CD4-positive, alpha-beta T cell treated with Interleukin-2 at 100 ng/mL for 4 hours (primary cell): Measurements from ENCODE around the gene DNAH11.

Experiments
- DNase-seq: peaks from one replicate; pipeline ENCODE4 v3.0.0-alpha.2; 2020; ENCODE audit warnings: low spot score

DNAH11 gene

DNA sequence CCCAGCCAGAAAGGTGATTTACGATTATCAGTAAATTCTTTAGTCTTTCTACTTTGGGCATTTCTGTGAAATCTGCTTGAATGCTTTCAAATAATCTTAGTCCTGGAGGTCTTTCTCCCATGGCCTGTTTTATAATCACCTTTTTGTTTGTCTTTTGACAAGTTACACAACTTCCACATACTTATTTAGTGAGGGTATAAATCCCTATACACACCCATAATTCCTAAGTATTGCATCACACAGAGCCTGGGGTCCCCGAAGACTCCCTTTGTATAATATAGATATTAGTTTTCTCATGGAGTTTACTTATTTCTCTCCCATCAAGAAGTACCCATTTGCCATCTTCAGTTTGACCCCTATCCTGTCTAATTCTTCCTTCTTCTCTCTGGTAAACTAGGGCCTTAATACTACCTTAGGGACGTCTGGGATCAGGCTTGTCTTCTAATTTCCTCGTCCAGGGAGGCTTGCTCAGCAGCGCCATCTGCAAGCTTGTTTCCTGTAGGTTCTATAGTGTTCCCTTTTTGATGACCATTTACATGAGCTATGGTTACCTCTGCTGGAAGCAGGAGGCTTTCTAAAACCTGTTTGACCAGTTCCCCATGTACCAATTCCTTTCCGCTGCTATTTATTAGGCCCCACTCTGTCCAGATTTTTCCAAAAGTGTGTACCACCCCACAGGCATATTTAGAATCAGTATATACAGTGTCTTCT, 8.1 kb downstream of the DNAH11 start:
- no peak for DNase-seq

DNA sequence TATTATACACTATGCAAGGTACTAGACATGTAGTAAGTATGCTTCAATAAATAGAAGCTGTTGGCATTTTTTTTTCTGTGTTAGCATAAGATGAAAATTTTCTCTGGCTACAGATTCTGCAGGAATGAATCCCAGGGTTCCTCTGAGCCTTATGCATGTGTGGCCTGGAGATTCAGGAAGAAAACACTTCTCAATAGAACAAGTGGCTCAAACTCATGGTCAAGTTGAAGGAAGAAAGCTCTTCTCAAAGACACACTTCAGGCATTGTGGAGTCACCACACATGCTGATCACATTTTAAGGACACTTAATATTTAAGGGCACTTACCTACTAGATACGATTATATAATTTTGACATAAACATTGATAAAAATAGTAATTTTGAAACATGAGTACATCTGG, 19.5 kb downstream of the DNAH11 start:
- no peak for DNase-seq

DNA sequence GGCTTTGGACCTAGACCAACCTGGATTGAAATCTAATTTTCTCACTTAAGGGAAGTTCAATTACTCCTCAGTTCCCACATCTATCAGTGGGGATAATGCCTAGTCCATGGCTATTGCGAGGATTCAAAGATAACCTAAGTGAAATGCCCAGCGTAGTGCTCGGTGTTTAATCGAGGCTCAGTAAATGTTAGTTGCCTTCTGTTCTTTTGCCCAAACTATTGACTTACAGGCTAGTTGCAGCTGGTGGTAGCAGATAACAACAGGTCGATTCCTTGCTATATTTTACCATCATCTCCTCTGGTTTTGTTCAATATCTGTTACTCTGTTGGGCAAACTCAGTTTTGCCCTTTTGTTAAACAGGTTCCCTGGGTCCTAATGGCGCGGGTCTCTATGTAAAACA, 22.8 kb downstream of the DNAH11 start:
- DNase-seq: no peak

DNA sequence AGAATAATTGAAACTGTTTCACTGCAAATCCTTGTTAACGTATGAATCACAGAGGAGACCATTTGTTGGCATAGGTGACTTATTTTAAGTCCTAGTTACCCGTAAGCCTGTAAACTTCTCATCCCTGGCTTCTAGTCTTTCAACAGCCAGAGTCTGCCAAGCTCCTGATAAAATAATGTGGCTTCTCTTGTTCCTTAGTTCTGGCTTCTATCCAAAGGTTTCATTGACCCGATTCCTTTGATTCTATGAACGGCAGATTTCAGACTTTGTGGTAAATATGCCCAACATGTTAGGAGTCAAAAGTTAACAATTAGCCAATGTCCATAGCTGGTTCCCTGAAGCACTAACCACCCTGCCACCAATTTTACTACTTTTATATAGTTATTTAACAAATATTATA, 23.3 kb downstream of the DNAH11 start:
- DNase-seq: no peak

DNA sequence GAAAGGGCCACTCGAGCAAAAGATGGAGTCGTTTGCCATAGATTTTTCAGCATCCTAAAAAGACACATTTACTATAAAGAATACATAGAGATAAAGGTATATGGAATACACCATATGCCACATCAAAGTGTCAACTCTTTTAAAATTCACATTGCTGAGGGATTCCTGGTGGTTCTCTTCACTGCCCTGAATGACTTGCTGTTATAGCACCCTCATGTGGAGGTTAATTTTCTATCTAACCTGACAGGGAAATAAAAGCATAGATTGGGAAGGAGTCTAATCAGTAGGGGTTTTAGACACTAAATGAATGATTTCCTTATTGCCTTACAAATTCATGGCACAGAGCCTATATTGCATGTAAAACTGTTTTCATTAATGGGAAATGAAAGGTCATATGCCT, 25.9 kb downstream of the DNAH11 start:
- no peak for DNase-seq

DNA sequence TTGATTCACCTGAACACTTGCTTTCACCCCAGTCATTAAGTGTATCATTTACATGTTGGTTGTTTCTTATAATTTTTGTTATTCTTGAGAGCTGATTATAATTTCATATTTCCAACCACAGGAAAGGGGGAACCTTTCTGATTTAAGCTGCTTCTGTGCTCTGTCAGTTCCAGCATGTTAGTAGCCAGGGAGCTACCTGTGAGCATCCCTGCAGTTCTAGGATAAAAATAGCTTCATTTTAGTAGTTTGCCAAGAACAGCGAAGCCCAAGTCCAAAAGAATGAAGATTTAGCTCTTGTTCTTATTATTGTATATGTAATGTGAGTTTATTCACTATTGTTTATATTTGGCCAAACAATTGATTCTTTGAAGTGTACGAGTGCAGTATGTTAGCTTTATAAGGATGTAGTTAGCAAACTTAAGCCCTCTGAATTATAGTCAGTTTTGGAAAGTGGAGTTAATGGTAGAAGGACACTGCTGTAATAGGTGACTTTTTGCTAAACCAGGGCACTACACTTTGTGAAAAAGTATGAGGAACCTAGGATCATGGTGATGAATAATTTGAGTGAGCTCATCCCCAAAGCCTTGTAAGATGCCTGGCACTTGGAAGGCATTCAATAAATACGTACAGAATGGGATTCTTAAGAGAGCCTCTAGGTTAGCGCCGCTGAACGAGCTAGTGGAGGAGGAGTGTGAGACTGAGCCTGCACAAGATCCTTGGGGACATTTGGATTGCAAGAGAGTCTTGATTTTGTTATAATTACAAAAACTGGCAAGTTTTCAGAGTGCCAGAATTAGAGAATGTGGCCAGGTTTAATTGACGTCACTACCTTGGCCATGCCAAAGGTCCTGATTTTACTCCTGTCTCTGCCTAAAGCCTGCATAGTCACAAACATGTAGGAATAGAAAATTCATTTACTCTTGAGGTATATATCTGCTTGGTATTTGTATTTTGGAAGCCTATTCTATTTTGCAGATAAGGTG, 29.8 kb downstream of the DNAH11 start:
- DNase-seq: no peak

DNA sequence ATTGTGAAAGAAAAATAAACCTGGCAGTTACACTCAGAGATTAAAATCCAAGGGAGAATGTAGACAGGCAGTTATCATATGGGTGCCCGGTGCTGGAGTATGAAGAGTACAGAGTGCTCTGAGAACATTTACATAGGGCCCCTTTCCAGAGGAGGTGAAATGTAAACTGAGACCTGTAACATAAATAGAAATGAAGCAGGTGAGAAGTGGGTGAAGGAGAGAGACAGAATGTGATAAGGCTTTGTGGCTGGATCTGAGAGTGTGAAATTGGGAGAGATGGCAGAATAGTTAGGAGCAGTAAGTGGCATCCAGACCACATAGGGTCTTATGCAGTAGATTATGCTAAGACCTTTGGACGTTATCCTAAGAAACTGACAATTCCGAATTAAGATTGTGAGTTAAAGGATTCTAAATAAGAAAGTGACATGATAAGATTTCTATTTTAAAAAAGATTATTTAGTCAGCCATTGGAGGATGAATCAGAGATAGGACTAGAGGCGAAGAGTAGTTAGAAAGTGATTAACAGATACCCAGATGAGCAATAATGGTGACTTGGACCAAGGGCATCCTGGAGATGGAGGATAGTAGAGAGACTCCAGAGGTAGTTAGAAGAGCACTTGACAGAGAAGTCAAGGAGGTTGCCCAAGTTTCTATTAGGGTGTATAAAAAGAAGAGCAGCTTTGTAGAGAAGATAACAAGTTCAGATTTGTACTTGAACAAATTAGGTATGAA, 36.7 kb downstream of the DNAH11 start:
- DNase-seq: no peak

DNA sequence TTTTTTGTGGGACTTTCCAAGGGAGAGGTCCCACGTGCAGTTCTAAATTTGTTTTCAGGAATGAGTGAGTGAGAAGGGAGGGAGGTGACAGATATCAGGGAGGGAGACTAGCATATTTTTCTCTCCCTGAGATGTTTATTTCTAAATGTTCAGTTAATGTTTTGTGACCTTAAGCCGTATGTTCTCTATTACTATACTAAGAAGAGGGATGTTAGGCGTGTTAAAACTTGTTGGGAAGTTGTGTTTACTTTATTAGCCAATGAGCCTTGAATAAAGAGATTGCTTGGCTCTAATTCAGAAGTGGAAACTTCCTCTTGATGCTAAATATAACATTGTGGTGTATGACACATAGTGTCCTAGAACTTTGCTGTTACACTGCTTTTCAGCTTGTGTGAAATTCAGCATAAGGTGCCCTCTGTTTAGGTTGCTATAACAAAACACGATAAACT, 37.3 kb downstream of the DNAH11 start:
- no peak for DNase-seq

DNA sequence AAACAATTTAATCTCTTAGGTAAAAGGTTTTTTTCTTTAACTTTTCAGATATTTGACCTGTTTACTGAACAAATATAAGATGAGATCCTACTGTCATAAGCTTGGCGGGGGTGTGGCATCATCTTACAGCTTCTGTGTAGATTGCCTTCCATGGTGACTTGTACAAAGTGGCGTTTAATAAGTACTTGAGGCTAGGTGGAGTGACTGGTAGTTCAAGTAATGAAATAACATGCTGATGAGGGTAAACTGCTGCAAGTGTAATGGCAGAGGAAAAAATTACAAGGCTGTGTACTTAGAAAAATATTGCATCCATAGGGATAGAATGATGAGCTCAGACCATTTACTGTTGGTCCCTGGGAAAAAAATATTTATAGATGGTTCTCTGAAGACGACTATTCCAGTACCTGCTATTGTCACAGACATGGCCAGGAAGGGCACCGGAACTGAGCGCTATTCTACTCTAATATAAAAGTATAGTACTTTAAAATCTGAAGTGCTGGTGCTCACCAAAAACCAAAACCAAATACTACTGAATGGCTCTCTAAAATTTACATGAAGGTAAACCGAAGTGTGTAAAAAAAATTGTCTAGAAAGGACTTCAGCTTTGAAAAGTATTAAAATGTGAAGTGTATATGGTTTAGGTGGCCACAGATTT, 42.4 kb downstream of the DNAH11 start:
- DNase-seq: no peak

DNA sequence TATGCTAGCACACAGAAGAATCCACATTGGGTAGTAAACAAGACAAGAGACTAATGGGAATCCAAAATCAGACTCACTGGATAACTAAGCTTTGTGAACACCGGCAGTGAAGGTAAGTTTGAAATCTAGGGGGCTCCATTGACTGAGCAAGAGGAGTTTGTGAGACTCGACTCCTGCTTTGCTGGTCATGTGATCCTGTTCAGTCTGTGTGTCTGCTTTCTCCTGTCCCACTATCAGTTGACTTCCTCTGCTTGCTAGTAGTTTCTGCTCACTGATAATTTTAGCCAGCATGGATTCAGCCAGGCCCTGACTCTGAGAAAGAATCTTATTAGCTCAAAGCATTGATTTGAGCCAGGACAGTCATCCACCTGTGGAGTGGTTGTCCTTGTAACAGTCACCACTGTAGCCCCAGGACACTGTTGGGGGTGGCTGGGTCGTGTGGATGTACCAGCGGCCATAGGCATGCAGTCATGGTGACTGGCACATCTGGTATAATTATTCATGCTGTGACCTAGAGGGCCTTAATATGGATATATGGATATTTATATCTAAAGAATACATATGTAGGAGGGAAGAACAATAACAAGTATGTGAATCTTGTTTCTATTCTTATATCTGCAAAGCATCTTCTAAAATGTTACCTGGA, 44.4 kb downstream of the DNAH11 start:
- no peak for DNase-seq

DNA sequence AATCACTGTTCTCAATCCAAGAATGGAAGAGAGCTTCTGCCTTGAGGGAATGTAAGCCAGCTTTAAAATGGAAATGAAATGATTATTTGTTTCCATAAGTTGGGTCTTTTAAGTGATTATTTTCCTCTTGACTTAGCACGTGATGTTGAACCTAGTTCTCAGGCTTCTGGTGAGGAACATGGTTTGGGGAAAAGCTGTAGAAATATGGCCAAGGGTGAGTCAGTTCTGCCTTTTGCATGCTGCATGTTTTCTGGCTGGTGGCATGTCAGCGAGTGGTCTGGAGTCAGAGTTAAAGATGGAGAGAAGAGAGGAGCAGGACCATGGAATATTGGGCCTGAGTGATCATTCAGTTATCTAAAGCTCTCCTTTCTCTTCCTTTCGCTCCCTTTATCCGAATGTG, 54.0 kb downstream of the DNAH11 start:
- DNase-seq: no peak

DNA sequence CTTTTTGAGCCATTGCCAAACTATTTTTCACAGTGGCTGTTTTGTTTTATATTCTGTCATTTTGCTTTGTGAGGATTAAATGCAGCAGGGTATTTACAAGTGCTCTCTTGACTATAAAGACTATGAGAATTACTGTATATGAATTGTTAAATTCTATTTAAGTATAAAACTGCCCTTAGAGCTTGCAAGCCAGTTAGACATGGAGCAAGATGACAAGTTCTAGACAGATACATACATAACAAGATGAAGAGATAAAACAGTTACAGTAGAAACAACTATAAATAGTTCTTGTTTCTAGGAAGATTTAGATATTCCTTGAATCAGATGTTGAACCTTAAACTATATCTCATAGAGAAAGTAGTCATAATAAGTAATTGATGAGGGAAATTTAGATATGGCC, 60.6 kb downstream of the DNAH11 start:
- no peak for DNase-seq

DNA sequence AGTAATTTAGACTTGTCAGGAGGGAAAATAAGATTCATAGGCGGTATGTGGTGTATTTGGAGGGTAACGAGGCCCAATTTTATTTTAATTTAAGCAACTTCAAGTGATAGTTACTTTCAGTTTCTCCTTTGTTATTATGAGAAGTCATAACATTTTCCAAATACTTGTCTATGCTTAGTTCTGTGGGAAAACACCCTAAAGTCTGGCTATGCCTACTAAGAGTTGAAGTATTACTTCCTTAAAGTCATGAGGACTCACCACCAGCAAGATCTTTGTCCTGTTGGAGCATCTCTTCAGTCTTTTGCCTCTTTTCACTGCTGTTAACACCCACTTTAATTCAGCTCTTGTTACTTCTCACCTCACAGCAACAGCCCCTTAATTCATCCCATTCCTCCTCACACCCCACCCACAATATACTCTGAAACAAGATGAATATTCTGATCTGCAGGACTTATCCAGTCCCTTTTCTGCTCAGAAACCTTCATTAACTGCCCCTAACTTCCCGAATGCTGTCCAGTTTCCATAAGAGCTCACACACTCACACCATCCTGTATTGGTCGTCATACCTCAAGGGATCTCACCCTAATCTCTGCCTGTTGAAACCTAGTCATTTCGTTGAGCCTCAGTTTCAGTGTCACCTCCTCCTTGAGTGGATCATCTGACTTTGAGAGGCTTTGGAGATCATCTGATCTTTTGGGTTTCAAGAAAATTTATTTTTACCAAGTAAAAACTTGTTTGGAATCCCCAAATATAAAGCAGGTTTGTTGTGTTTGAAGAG, 61.3 kb downstream of the DNAH11 start:
- no peak for DNase-seq

DNA sequence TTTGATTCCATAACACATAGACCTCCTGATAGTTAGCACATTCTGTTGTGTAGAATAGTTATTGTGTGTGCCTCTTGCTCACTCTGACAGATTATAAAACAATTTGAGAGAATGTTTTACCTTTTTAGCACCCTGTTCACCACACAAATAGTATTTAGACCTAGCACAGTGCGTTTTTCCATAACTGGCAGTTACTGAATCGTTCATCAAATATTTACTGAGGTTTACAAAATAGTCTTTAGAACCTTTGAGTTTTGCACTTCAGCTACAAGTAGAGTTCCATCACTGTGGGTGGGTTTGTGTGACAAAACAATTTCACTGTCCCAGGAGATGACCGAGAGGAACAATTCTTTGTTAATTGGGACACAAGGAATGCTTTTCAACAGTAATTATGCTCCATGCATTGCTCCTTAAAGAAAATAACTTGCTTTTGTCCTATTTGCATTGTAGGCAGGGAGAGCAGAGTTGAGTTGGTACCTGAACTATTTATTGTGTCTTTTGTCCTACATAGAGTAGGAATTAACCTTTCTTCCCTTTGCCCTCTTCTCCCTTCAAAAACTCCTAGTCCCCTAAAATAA, 62.3 kb downstream of the DNAH11 start:
- DNase-seq: no peak

DNA sequence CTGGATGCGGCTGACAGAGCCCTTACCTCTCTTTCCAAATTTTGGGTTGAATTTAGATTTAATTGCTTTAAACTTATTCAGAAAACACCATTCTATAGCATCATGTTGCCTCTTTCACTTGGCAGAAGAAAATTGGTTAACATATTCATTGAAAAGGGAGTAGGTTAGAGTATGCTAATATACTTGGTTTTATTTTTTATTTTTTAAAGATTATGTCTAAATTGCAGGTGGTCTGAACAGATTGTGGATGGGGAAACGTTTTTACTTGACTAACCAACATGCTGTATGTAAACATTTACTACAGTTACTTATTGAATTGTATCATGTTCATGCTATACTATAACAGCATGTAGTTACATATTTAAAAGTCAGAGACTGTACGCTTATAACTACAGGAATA, 65.6 kb downstream of the DNAH11 start:
- no peak for DNase-seq

DNA sequence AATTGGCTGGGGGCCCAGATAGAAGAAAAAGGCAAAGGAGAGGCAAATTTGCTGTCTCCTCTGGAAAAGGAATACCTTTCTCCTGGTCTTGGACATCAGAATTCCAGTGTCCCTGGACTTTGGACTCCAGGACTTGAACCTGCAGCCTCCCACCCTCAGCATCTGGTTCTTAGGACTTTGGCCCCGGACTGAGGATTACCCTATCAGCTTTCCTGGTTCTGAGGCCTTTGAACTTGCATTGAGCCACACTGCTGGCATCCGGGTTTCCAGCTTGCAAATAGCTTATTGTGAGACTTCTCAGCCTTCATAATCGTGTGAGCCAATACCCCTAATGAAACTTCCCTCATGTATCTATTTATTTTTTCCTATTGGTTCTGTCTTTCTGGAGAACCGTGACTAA, 68.3 kb downstream of the DNAH11 start:
- no peak for DNase-seq

DNA sequence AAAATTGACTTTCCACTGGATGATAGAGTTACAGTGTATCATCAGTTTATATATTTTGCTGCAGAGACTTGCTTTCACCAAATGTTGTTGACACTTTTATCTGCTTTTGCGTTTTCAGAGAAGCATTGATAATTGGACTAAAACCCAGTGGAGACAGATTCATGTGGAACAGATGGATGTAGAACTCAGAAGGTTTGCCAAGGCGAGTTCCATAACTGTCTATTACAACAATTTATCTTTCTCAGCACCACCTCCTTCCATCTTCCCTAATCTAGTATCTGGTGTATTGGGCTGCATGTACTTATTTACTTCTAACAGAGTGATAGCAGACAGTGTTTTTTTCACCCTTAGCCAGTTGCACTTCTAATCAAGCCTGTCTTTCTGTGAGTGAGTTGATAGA, 73.3 kb downstream of the DNAH11 start:
- DNase-seq: no peak

DNA sequence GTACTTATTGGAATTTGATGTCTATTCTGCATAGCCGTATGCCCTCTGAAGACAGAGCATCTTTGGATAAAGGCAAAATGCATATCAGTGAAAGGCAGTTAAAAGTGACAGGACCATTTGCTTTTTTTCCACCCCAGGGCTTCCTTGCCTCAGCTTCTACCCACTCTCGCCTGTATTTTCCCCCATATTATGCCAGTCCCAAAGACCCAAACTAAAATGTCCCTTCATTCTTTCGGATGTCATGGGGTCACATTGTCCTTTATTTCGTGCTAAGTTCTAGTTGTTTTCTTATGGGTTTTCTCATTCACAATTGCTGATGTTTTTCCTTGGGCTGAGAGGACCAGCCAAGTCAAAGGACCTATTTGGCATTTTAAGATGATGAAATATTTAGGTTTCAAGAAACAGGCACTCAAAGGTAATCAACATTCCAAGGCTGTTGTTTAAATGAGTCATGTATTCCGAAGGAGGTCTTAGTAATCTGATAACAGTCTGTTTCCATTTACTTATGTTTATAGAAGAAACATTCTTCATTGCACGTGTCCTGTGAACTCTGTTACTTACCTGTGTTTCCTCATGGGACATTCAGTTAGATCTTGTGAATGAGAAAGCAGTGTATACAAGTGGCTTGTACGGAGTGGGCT, 74.1 kb downstream of the DNAH11 start:
- DNase-seq: no peak

DNA sequence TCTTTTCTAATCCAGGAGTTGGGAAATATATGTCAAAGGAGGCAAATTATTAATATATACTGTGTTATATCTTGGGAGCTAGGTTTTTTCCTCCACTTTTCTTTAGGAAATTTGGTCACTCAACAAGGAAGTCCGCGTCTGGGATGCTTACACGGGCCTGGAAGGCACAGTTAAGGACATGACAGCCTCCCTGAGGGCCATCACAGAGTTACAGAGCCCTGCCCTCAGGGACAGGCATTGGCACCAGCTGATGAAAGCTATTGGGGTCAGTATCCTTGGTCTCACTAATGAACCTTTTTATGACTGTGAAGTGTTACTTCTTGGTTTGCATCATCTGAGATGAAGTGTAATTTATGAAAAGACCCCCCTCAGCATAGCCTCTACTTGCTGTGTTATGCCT, 74.7 kb downstream of the DNAH11 start:
- no peak for DNase-seq

DNA sequence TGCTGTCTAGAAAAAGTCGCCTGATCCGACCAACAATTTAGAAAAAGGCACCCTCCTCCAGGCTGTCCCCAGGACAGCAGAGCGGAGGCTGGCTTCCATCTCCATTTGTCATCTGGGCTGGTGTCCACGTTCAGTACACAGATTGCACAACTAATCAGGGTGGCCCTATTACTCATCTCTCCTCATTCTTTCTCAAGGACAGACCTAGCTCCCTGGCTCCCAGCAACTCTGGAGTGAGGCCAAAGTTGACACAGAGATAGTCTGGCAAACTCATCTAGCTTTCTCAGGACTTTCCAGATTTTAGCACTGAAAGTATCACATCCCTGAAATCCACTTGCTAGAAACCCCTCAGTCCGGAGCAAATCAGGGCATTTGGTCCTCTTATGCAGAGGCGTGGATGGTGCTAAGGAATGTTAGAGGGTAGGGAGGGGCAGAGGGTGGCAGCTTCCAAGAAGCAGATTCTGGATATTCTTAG, 75.1 kb downstream of the DNAH11 start:
- no peak for DNase-seq
